GM18505 (cell line): ENCODE data around the gene ZBTB7C.

Experiments
- ATAC-seq: cut with Tn5 transposase; IDR thresholded peaks from one replicate; pipeline ENCODE4 v1.9.1; 2021; ENCODE audit not compliant: unreplicated experiment
- POLR2A ChIP-seq: IDR thresholded peaks from 4 replicates; pipeline ENCODE4 v1.6.1; 2011; ENCODE audit warnings: borderline replicate concordance; ENCODE audit not compliant: insufficient read depth, insufficient read length; ENCODE audit errors: extremely low read depth

Gene ZBTB7C

GRCh38 chr18:48345596-48345995 lies 63.6 kb downstream of the ZBTB7C start:
- TF ChIP-seq POLR2A = no peak
- ATAC-seq = no peak

- no peak for TF ChIP-seq POLR2A
- ATAC-seq = no peak
Observed at GRCh38 chr18:48342581-48342980, 66.6 kb downstream of the ZBTB7C start.

GRCh38 chr18:48342125-48342524 lies 67.1 kb downstream of the ZBTB7C start:
- no peak for ATAC-seq
- TF ChIP-seq POLR2A = no peak

GRCh38 chr18:48340560-48340959 lies 68.6 kb downstream of the ZBTB7C start:
- ATAC-seq = no peak
- no peak for TF ChIP-seq POLR2A

- no peak for TF ChIP-seq POLR2A
- ATAC-seq = no peak
Observed at GRCh38 chr18:48339692-48340091, 69.5 kb downstream of the ZBTB7C start.

GRCh38 chr18:48338915-48339314 lies 70.3 kb downstream of the ZBTB7C start:
- no peak for ATAC-seq

GRCh38 chr18:48337053-48337452 lies 72.1 kb downstream of the ZBTB7C start:
- ATAC-seq = no peak
- TF ChIP-seq POLR2A = no peak

More at GRCh38 chr18:48338915-48339314, 70.3 kb downstream of the ZBTB7C start:
- no peak for TF ChIP-seq POLR2A

- ATAC-seq = no peak
- no peak for TF ChIP-seq POLR2A
Observed at GRCh38 chr18:48336332-48336731, 72.9 kb downstream of the ZBTB7C start.

GRCh38 chr18:48335829-48336228 lies 73.4 kb downstream of the ZBTB7C start:
- TF ChIP-seq POLR2A = no peak
- no peak for ATAC-seq

GRCh38 chr18:48334845-48335244 lies 74.3 kb downstream of the ZBTB7C start:
- no peak for TF ChIP-seq POLR2A
- ATAC-seq = no peak

- TF ChIP-seq POLR2A = no peak
- no peak for ATAC-seq
Observed at GRCh38 chr18:48333563-48333962, 75.6 kb downstream of the ZBTB7C start.

- no peak for TF ChIP-seq POLR2A
- no peak for ATAC-seq
Observed at GRCh38 chr18:48330016-48330991, 78.9 kb downstream of the ZBTB7C start.

GRCh38 chr18:48328473-48329210 lies 80.5 kb downstream of the ZBTB7C start:
- no peak for TF ChIP-seq POLR2A
- no peak for ATAC-seq
